Smooth muscle cell (in vitro differentiated cells): Measurements from ENCODE around the gene GTPBP1. TPM values are rescaled to one million over a fixed set of nuclear protein-coding genes. Genes with fewer than 3 reads are reported as not detected.
A peak's percentile ranks its signal among the peaks of the same experiment; 100 is the strongest.

Experiments
- DNase-seq: peaks from one replicate; lab custom pipeline; 2025; ENCODE audit not compliant: unreplicated experiment; lab: John Stamatoyannopoulos, UW
- H2AFZ ChIP-seq: fragments of 200-600 bp; sonication (generic); 2 replicates; pipeline ENCODE4 v1.6.0; 2016; ENCODE audit warnings: antibody characterized with exemption, low read depth, mild to moderate bottlenecking
- H3F3A ChIP-seq: fragments of 200-600 bp; sonication (generic); 2 replicates; pipeline ENCODE4 v1.6.0; 2017; ENCODE audit warnings: antibody characterized with exemption, low read depth
- H3K27ac ChIP-seq: fragments of 200-600 bp; sonication (generic); 2 replicates; pipeline ENCODE4 v1.5.1; 2016; ENCODE audit warnings: low read depth, mild to moderate bottlenecking
- H3K27me3 ChIP-seq: fragments of 200-600 bp; sonication (generic); 2 replicates; pipeline ENCODE4 v1.6.1; 2016; ENCODE audit warnings: low read depth, mild to moderate bottlenecking
- H3K36me3 ChIP-seq: fragments of 200-600 bp; sonication (generic); 2 replicates; pipeline ENCODE4 v1.5.1; 2016; ENCODE audit warnings: low read depth
- H3K4me1 ChIP-seq: fragments of 200-600 bp; sonication (generic); 2 replicates; pipeline ENCODE4 v1.5.1; 2016; ENCODE audit warnings: low read depth
- H3K4me2 ChIP-seq: fragments of 200-600 bp; sonication (generic); 2 replicates; pipeline ENCODE4 v1.6.0; 2016; ENCODE audit warnings: mild to moderate bottlenecking
- H3K4me3 ChIP-seq: fragments of 200-600 bp; sonication (generic); 2 replicates; pipeline ENCODE4 v1.5.1; 2016; ENCODE audit warnings: mild to moderate bottlenecking
- H3K79me2 ChIP-seq: fragments of 200-600 bp; sonication (generic); 2 replicates; pipeline ENCODE4 v1.6.0; 2016; ENCODE audit warnings: low read depth, mild to moderate bottlenecking
- H3K9ac ChIP-seq: fragments of 200-600 bp; sonication (generic); 2 replicates; pipeline ENCODE4 v1.6.0; 2016; ENCODE audit warnings: low read depth
- H3K9me3 ChIP-seq: fragments of 200-600 bp; sonication (generic); replicated peaks from 2 replicates; pipeline ENCODE4 v1.5.1; 2016; ENCODE audit warnings: low read depth
- H4K20me1 ChIP-seq: fragments of 200-600 bp; sonication (generic); 2 replicates; pipeline ENCODE4 v1.6.0; 2016; ENCODE audit warnings: low read depth
- WGBS: methylation state at CpG from one replicate; pipeline ENCODE4 v1.1.7; 2016; ENCODE audit warnings: low lambda C conversion rate; 5-methylcytosine and 5-hydroxymethylcytosine counted together
- polyA plus RNA-seq: library from polyadenylated mRNA; unstranded; fragments of >200 nt; fragmentation: Nextera tagmentation; extraction: Ambion mirVana; gene quantifications from 2 replicates; pipeline ENCODE4 v1.2.1, GENCODE V29; 2016
- total RNA-seq: library from RNA; depleted of rRNA; stranded (reverse); fragments of >200 nt; gene quantifications from 2 replicates; pipeline ENCODE4 v1.2.3, GENCODE V29; 2014
- TF ChIP-seq, protein P1 (sequence below): fragments of 200-600 bp; sonication (generic); IDR thresholded peaks from 2 replicates; pipeline ENCODE4 v1.5.1; 2017; ENCODE audit warnings: borderline replicate concordance, mild to moderate bottlenecking, antibody characterized with exemption; ENCODE audit not compliant: insufficient read depth, poor library complexity, severe bottlenecking

The GTPBP1 gene
- total and polyA plus RNA-seq, 2 experiments from 2014 or later: 23.7 to 25.3 TPM

GRCh38 chr22:38755911-38756532, 50.3 kb downstream of the GTPBP1 start, which contains the start of gene SUN2:
TSS of gene SUN2 (minus strand) at chr22:38755998. CDS start at chr22:38752628, 3,370 bp downstream.
- H3K4me2 ChIP-seq: peak within 1 kb of the TSS; percentile 94
- H3K9me3 ChIP-seq: no peaks in the 10 kb centered on the region
- peak within 1 kb of the TSS; percentile 74 for H3K4me3 ChIP-seq
- H4K20me1 ChIP-seq: peaks cover 5% of the 10 kb centered on the region
- H3K79me2 ChIP-seq: peaks cover 12% of the 10 kb centered on the region
- H3K4me1 ChIP-seq: peaks cover 3% of the 10 kb centered on the region
- 3% methylated on average over 27 of the region's 68 CpGs for WGBS
- peak within 1 kb of the TSS; percentile 87 for H3K27ac ChIP-seq
- H3K36me3 ChIP-seq: no peaks in the 10 kb centered on the region
- H2AFZ ChIP-seq: peak within 1 kb of the TSS; percentile 86
- TF ChIP-seq, protein P1, sequence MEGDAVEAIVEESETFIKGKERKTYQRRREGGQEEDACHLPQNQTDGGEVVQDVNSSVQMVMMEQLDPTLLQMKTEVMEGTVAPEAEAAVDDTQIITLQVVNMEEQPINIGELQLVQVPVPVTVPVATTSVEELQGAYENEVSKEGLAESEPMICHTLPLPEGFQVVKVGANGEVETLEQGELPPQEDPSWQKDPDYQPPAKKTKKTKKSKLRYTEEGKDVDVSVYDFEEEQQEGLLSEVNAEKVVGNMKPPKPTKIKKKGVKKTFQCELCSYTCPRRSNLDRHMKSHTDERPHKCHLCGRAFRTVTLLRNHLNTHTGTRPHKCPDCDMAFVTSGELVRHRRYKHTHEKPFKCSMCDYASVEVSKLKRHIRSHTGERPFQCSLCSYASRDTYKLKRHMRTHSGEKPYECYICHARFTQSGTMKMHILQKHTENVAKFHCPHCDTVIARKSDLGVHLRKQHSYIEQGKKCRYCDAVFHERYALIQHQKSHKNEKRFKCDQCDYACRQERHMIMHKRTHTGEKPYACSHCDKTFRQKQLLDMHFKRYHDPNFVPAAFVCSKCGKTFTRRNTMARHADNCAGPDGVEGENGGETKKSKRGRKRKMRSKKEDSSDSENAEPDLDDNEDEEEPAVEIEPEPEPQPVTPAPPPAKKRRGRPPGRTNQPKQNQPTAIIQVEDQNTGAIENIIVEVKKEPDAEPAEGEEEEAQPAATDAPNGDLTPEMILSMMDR: no peak
- H3F3A ChIP-seq: peaks cover 3% of the 10 kb centered on the region
- H3K9ac ChIP-seq: peak within 1 kb of the TSS; percentile 75
- peak; percentile 71 for DNase-seq
- H3K27me3 ChIP-seq: no peaks in the 10 kb centered on the region

GRCh38 chr22:38756711-38757463, 51.1 kb downstream of the GTPBP1 start:
- Histone ChIP-seq H3K4me2 (peak overlapping the region; percentile 94), H3K27me3 (no peaks in the 10 kb centered on the region), H3F3A (peaks cover 3% of the 10 kb centered on the region), H3K4me3 (peak overlapping the region; percentile 74), H3K9ac (peak overlapping the region; percentile 75), H3K4me1 (peaks cover 3% of the 10 kb centered on the region), H2AFZ (no peak overlapping the region), H3K36me3 (no peaks in the 10 kb centered on the region), H4K20me1 (peaks cover 5% of the 10 kb centered on the region), H3K27ac (no peak overlapping the region), H3K79me2 (peaks cover 12% of the 10 kb centered on the region), H3K9me3 (no peaks in the 10 kb centered on the region)
- 80% methylated on average over 17 of the region's 17 CpGs for WGBS
- no peak for DNase-seq
- TF ChIP-seq, protein P1: no peak

- Histone ChIP-seq H3K79me2 (peaks cover 12% of the 10 kb centered on the region), H3K4me2 (no peak overlapping the region), H3F3A (peaks cover 3% of the 10 kb centered on the region), H3K4me1 (peaks cover 3% of the 10 kb centered on the region), H3K36me3 (no peaks in the 10 kb centered on the region), H3K9ac (no peak overlapping the region), H3K9me3 (no peaks in the 10 kb centered on the region), H3K27me3 (no peaks in the 10 kb centered on the region), H4K20me1 (peaks cover 5% of the 10 kb centered on the region), H3K27ac (no peak overlapping the region), H3K4me3 (no peak overlapping the region), H2AFZ (no peak overlapping the region)
- TF ChIP-seq, protein P1: no peak
- DNase-seq: no peak
- 73% methylated on average over 4 of the region's 4 CpGs for WGBS
Measured at GRCh38 chr22:38757464-38757757, 51.7 kb downstream of the GTPBP1 start.
